ENCODE data around the gene CCDC182.

DNA sequence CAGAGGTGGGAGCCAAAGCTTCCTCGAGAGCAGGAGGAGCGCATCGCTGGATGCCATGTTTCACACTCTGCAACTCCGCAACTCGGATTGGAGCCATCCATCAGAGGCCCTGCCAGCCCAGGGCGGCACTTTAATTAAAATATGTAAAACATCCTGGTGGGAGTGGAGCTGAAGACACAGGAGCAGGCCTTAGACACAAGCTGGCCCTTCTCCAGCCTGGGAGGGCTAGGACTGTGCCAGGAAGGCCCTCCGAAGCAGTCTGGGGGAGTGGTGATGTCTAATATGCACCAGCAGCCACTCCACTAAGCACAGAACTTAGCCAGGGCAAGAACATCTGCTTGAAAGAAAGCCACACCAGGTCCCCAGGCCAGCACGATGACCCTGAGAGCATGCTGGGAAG is 5.8 kb upstream of the CCDC182 start:
- TF ChIP-seq, protein P1, sequence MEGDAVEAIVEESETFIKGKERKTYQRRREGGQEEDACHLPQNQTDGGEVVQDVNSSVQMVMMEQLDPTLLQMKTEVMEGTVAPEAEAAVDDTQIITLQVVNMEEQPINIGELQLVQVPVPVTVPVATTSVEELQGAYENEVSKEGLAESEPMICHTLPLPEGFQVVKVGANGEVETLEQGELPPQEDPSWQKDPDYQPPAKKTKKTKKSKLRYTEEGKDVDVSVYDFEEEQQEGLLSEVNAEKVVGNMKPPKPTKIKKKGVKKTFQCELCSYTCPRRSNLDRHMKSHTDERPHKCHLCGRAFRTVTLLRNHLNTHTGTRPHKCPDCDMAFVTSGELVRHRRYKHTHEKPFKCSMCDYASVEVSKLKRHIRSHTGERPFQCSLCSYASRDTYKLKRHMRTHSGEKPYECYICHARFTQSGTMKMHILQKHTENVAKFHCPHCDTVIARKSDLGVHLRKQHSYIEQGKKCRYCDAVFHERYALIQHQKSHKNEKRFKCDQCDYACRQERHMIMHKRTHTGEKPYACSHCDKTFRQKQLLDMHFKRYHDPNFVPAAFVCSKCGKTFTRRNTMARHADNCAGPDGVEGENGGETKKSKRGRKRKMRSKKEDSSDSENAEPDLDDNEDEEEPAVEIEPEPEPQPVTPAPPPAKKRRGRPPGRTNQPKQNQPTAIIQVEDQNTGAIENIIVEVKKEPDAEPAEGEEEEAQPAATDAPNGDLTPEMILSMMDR (IDR thresholded peaks at IDR 0.05): no peak
- TF ChIP-seq POLR2A (IDR thresholded peaks at IDR 0.05): no peak
